Sigmoid colon (tissue), 4 donors: ENCODE data around the gene OPCML.

Experiments
- EP300 ChIP-seq, 4 donors: sonication (generic); formaldehyde crosslinking; IDR thresholded peaks; one replicate each; pipeline ENCODE4 v1.6.1; 2017; ENCODE audit warnings: antibody characterized with exemption in 4 of 4
- TF ChIP-seq, protein P1 (sequence below), 4 experiments: fragments of 450-650 bp in 3 of 4; fragments of 200-600 bp in 1 of 4; IDR thresholded peaks; one replicate each; pipeline ENCODE4 v1.5.1; 2016 to 2019; ENCODE audit warnings: antibody characterized with exemption in 4 of 4, mild to moderate bottlenecking in 3 of 4, moderate library complexity in 2 of 4

- TF ChIP-seq, protein P1, sequence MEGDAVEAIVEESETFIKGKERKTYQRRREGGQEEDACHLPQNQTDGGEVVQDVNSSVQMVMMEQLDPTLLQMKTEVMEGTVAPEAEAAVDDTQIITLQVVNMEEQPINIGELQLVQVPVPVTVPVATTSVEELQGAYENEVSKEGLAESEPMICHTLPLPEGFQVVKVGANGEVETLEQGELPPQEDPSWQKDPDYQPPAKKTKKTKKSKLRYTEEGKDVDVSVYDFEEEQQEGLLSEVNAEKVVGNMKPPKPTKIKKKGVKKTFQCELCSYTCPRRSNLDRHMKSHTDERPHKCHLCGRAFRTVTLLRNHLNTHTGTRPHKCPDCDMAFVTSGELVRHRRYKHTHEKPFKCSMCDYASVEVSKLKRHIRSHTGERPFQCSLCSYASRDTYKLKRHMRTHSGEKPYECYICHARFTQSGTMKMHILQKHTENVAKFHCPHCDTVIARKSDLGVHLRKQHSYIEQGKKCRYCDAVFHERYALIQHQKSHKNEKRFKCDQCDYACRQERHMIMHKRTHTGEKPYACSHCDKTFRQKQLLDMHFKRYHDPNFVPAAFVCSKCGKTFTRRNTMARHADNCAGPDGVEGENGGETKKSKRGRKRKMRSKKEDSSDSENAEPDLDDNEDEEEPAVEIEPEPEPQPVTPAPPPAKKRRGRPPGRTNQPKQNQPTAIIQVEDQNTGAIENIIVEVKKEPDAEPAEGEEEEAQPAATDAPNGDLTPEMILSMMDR (IDR thresholded peaks at IDR 0.05): no peak
- no peak for TF ChIP-seq EP300 (IDR thresholded peaks at IDR 0.05)
These were observed 692.1 kb downstream of the OPCML start for GRCh38 chr11:132840191-132840590.
